ENCODE results near the gene PTPN12.

Gene PTPN12

GRCh38 chr7:77687100-77687746 lies 150.1 kb downstream of the PTPN12 start:
- H3K36me3 ChIP-seq (ENCODE audit: control insufficient read depth in 4 of 4, insufficient read depth in 4 of 4, low read length in 3 of 4) = peaks cover 4 to 21% (median 14%) of the 10 kb centered on the region in 4 experiments
- DNase-seq = peak in 1 of 3 donors; percentile 37
- WGBS (ENCODE audit: insufficient coverage) = 100% methylated on average over 1 of the region's 1 CpG
- CTCF ChIA-PET = interaction anchor here (0.5 to 1.6 kb wide), 5 partner anchors 9 to 85 kb away, joined by 3 to 5 read pairs (median 3); no protein-coding TSS in a partner anchor
- H3K27me3 ChIP-seq (replicated peaks in 2 of 5; ENCODE audit: control insufficient read depth in 4 of 5, insufficient read depth in 5 of 5, low read length in 4 of 5) = no peaks in the 10 kb centered on the region
- peaks cover 0 to 24% (median 10%) of the 10 kb centered on the region in 4 experiments for H3K4me1 ChIP-seq (ENCODE audit: control extremely low read depth in 1 of 4, control insufficient read depth in 4 of 4, insufficient read depth in 4 of 4, low read length in 3 of 4)
- no peak overlapping the region for H3K4me3 ChIP-seq (ENCODE audit: control insufficient read depth in 1 of 7, extremely low read depth in 1 of 7, insufficient read depth in 4 of 7, low read depth in 2 of 7, low read length in 6 of 7)
- no peak overlapping the region for H3K27ac ChIP-seq (ENCODE audit: insufficient read depth in 1 of 2, low read depth in 1 of 2, low read length in 2 of 2, poor library complexity in 1 of 2, severe bottlenecking in 2 of 2)
- H3K9me3 ChIP-seq (ENCODE audit: control extremely low read depth in 1 of 5, control insufficient read depth in 4 of 5, insufficient read depth in 2 of 5, low read depth in 1 of 5, low read length in 4 of 5) = no peaks in the 10 kb centered on the region
- POLR2A ChIA-PET = interaction anchor here (0.6 kb wide), 1 partner anchor 32 kb away, joined by 3 read pairs; no protein-coding TSS in a partner anchor

- ChIA-PET POLR2A (no interaction called here), CTCF (interaction anchor here (0.8 to 1.6 kb wide), 5 partner anchors 10 to 86 kb away, joined by 3 to 5 read pairs (median 4); no protein-coding TSS in a partner anchor)
- no peaks in the 10 kb centered on the region for H3K27me3 ChIP-seq (replicated peaks in 2 of 5; ENCODE audit: control insufficient read depth in 4 of 5, insufficient read depth in 5 of 5, low read length in 4 of 5)
- peaks cover 6 to 15% (median 14%) of the 10 kb centered on the region in 4 experiments for H3K36me3 ChIP-seq (ENCODE audit: control insufficient read depth in 4 of 4, insufficient read depth in 4 of 4, low read length in 3 of 4)
- WGBS (ENCODE audit: insufficient coverage) = 100% methylated on average over 1 of the region's 1 CpG
- H3K4me3 ChIP-seq (ENCODE audit: control insufficient read depth in 1 of 7, extremely low read depth in 1 of 7, insufficient read depth in 4 of 7, low read depth in 2 of 7, low read length in 6 of 7) = no peak overlapping the region
- H3K4me1 ChIP-seq (ENCODE audit: control extremely low read depth in 1 of 4, control insufficient read depth in 4 of 4, insufficient read depth in 4 of 4, low read length in 3 of 4) = peaks cover 0 to 24% (median 10%) of the 10 kb centered on the region in 4 experiments
- peak in 1 of 3 donors; percentile 32 for DNase-seq
- H3K27ac ChIP-seq (ENCODE audit: insufficient read depth in 1 of 2, low read depth in 1 of 2, low read length in 2 of 2, poor library complexity in 1 of 2, severe bottlenecking in 2 of 2) = no peak overlapping the region
- H3K9me3 ChIP-seq (ENCODE audit: control extremely low read depth in 1 of 5, control insufficient read depth in 4 of 5, insufficient read depth in 2 of 5, low read depth in 1 of 5, low read length in 4 of 5) = no peaks in the 10 kb centered on the region
Measured at GRCh38 chr7:77687747-77688144, 150.7 kb downstream of the PTPN12 start.

All from common myeloid progenitor, CD34-positive (primary cell).